ENCODE data around the gene CLSTN1.

CLSTN1 gene

DNA sequence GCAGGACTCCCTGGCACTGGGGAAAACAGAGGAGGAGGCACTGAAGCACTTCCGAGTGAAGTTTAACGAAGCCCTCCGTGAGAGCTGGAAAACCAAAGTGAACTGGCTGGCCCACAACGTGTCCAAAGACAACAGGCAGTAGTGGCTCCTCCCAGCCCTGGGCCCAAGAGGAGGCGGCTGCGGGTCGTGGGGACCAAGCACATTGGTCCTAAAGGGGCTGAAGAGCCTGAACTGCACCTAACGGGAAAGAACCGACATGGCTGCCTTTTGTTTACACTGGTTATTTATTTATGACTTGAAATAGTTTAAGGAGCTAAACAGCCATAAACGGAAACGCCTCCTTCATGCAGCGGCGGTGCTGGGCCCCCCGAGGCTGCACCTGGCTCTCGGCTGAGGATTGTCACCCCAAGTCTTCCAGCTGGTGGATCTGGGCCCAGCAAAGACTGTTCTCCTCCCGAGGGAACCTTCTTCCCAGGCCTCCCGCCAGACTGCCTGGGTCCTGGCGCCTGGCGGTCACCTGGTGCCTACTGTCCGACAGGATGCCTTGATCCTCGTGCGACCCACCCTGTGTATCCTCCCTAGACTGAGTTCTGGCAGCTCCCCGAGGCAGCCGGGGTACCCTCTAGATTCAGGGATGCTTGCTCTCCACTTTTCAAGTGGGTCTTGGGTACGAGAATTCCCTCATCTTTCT lies 96.7 kb downstream of the CLSTN1 start:
- H3K36me3 Mint-ChIP-seq (ENCODE audit: low read depth), result peaks cover 61% of the 10 kb centered on the region
- peaks cover 4% of the 10 kb centered on the region for H3K27me3 Mint-ChIP-seq (ENCODE audit: low read depth, poor library complexity)
- peaks cover 5% of the 10 kb centered on the region for H3K9me3 Mint-ChIP-seq
- no peak overlapping the region for H3K4me3 Mint-ChIP-seq
- H3K27ac Mint-ChIP-seq, result peak overlapping the region; percentile 93
- DNase-seq, result no peak
- TF ChIP-seq, protein P1, sequence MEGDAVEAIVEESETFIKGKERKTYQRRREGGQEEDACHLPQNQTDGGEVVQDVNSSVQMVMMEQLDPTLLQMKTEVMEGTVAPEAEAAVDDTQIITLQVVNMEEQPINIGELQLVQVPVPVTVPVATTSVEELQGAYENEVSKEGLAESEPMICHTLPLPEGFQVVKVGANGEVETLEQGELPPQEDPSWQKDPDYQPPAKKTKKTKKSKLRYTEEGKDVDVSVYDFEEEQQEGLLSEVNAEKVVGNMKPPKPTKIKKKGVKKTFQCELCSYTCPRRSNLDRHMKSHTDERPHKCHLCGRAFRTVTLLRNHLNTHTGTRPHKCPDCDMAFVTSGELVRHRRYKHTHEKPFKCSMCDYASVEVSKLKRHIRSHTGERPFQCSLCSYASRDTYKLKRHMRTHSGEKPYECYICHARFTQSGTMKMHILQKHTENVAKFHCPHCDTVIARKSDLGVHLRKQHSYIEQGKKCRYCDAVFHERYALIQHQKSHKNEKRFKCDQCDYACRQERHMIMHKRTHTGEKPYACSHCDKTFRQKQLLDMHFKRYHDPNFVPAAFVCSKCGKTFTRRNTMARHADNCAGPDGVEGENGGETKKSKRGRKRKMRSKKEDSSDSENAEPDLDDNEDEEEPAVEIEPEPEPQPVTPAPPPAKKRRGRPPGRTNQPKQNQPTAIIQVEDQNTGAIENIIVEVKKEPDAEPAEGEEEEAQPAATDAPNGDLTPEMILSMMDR (IDR thresholded peaks at IDR 0.05), result no peak
- H3K4me1 Mint-ChIP-seq, result peaks cover 14% of the 10 kb centered on the region

DNA sequence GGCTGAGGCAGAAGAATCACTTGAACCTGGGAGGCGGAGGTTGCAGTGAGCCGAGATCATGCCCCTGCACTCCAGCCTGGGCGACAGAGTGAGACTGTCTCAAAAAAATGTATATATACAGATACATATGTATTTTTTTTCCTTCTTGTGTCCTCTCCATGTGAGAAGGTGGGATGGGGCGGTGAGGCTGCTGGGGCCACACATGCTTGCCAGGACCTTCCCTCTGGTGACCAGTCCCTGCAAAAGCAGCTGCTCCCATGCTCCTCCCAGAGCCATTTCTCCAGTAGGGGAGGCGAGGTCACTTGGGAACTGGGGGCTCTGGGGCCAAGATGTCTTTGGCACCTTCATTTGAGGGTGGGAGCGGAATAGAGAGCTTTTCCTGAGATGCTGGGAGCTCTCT lies 97.4 kb downstream of the CLSTN1 start:
- Mint-ChIP-seq H3K9me3 (peaks cover 5% of the 10 kb centered on the region), H3K36me3 (ENCODE audit: low read depth) (peaks cover 55% of the 10 kb centered on the region), H3K27me3 (ENCODE audit: low read depth, poor library complexity) (peaks cover 4% of the 10 kb centered on the region), H3K27ac (peak overlapping the region; percentile 93), H3K4me1 (peaks cover 14% of the 10 kb centered on the region), H3K4me3 (no peak overlapping the region)
- TF ChIP-seq, protein P1 (IDR thresholded peaks at IDR 0.05), result no peak
- no peak for DNase-seq

DNA sequence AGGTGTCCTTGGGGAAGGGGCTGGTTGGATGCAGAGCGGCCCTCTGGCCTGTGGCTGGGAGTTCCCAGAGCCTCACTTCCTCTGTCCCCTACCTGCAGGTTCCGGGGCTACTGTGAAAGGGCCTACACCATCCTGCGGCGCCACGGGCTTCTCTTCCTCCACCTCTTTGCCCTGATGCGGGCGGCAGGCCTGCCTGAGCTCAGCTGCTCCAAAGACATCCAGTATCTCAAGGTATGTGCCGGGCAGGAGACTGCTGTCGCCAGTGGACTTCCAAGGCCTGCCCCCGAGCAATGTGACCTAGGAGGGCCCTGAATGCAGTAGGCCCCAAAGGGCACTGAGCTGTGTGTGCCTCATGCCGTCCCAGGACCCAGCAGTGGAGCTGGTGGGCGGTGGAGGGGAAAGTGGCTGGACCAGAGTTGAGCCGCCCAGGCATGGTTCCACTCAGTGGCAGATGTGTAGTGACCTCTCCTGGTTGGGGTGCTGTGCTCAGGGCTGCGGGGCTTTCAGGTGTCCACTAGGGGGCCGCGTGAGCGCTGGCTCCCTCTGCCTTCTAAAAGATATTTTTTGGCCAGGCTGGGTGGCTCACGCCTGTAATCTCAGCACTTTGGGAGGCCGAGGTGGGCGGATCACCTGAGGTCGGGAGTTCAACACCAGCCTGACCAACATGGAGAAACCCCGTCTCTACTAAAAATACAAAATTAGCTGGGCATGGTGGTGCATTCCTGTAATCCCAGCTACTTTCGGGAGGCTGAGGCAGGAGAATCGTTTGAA lies 98.9 kb downstream of the CLSTN1 start:
- peaks cover 14% of the 10 kb centered on the region for H3K4me1 Mint-ChIP-seq
- DNase-seq, result peak; percentile 63
- H3K27ac Mint-ChIP-seq, result no peak overlapping the region
- peaks cover 40% of the 10 kb centered on the region for H3K36me3 Mint-ChIP-seq (ENCODE audit: low read depth)
- H3K4me3 Mint-ChIP-seq, result no peak overlapping the region
- H3K27me3 Mint-ChIP-seq (ENCODE audit: low read depth, poor library complexity), result no peaks in the 10 kb centered on the region
- TF ChIP-seq, protein P1 (IDR thresholded peaks at IDR 0.05), result peak; percentile 74
- peaks cover 5% of the 10 kb centered on the region for H3K9me3 Mint-ChIP-seq

DNA sequence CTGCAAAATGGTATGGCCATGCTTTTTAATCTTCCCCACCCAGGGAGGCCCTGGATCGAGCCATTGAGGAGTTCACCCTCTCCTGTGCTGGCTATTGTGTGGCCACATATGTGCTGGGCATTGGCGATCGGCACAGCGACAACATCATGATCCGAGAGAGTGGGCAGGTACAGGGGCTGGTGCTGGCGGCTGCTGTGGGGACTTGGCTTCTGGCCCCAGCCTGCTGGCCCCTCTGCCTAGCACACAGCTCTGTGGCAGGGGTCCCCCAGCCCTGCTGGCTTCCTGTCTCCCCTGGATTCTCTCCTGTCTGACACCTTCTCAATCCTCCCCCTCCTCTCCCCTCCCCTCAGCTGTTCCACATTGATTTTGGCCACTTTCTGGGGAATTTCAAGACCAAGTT lies 99.8 kb downstream of the CLSTN1 start:
- no peak overlapping the region for H3K27ac Mint-ChIP-seq
- TF ChIP-seq, protein P1 (IDR thresholded peaks at IDR 0.05), result no peak

DNA sequence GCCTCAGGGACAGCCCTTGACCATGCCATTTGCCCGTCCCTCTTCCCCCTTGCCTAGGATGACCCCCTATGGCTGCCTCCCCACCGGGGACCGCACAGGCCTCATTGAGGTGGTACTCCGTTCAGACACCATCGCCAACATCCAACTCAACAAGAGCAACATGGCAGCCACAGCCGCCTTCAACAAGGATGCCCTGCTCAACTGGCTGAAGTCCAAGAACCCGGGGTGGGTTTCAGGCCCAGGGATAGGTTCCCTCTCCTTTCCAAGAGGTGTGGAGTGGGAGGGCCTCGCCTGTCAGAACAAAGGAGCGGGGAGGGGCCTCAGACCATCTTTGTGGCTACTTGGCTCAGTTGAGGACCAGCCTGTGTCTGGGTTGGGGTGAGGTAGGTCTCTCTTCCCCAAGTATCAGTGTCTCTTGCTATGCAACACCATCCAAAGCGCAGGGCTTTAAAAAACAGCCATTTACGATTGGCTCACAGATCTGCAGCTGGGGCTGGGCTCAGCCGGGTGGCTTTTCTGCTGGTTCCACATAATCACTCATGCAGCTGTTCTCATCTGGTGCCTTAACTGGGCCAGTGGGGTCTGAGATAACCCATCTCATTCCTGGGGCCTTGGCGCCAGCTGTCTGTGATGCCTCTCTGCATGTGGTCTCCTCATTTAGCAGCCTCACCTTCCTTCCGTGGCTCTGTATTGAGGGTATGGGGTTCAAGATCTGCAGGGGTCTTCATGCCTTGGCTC lies 100.5 kb downstream of the CLSTN1 start:
- DNase-seq, result no peak
- H3K9me3 Mint-ChIP-seq, result peaks cover 5% of the 10 kb centered on the region
- no peak overlapping the region for H3K27ac Mint-ChIP-seq
- TF ChIP-seq, protein P1 (IDR thresholded peaks at IDR 0.05), result no peak
- H3K36me3 Mint-ChIP-seq (ENCODE audit: low read depth), result peaks cover 27% of the 10 kb centered on the region
- no peak overlapping the region for H3K4me3 Mint-ChIP-seq
- H3K27me3 Mint-ChIP-seq (ENCODE audit: low read depth, poor library complexity), result no peaks in the 10 kb centered on the region
- H3K4me1 Mint-ChIP-seq, result peaks cover 14% of the 10 kb centered on the region

More for the DNA sequence above, 99.8 kb downstream of the CLSTN1 start:
- no peak for DNase-seq
- peaks cover 34% of the 10 kb centered on the region for H3K36me3 Mint-ChIP-seq (ENCODE audit: low read depth)
- H3K27me3 Mint-ChIP-seq (ENCODE audit: low read depth, poor library complexity), result no peaks in the 10 kb centered on the region
- peaks cover 5% of the 10 kb centered on the region for H3K9me3 Mint-ChIP-seq
- H3K4me1 Mint-ChIP-seq, result peaks cover 14% of the 10 kb centered on the region
- H3K4me3 Mint-ChIP-seq, result no peak overlapping the region

Data from nephron progenitor cell (in vitro differentiated cells).